B cell (primary cell): ENCODE measurements around the gene TMEM9. TPM values are rescaled to one million over a fixed set of nuclear protein-coding genes. Genes with fewer than 3 reads are reported as not detected.

Experiments
- ATAC-seq: fragments of 200-7000 bp; cut with Tn5 transposase; one replicate; pipeline ENCODE4 v1.10.0; 2021; ENCODE audit warnings: low read depth, mild to moderate bottlenecking, moderate number of reproducible peaks, moderate library complexity
- CTCF ChIA-PET: fragments of 350-600 bp; sonication (Branson Sonifier 250); formaldehyde crosslinking; loops from one replicate; lab custom pipeline; 2021; ENCODE audit warnings: antibody characterized with exemption, inconsistent platforms; lab: Charles Lee
- POLR2A ChIA-PET: fragments of 350-600 bp; sonication (Branson Sonifier 250); formaldehyde crosslinking; loops from one replicate; lab custom pipeline; 2021; ENCODE audit warnings: antibody characterized with exemption; lab: Charles Lee
- DNase-seq: peaks from one replicate; pipeline ENCODE4 v3.0.0; 2013
- H2AFZ ChIP-seq: 2 replicates; pipeline ENCODE4 v1.6.1; 2012; ENCODE audit warnings: mild to moderate bottlenecking, low read depth, low read length; ENCODE audit not compliant: insufficient read depth, poor library complexity, severe bottlenecking
- H3K27ac ChIP-seq, 2 donors: 1 replicate in 1 of 2; 2 replicates in 1 of 2; pipeline ENCODE4 v1.5.1; 2012 to 2013; ENCODE audit warnings: low read length in 2 of 2, mild to moderate bottlenecking in 2 of 2, moderate library complexity in 1 of 2
- H3K27me3 ChIP-seq, 4 experiments: fragments of 200-600 bp in 1 of 4; sonication (generic) in 1 of 4; replicated peaks in 1 of 4; 1 replicate in 2 of 4; 2 replicates in 2 of 4; pipeline versions ENCODE4 v1.6.1 to v1.7.0; 2013 to 2016; ENCODE audit warnings: low read length in 3 of 4, mild to moderate bottlenecking in 2 of 4, mixed read lengths in 1 of 4, moderate library complexity in 1 of 4; ENCODE audit not compliant: insufficient read depth in 4 of 4, control insufficient read depth in 3 of 4; ENCODE audit errors: control extremely low read depth in 1 of 4
- H3K36me3 ChIP-seq, 2 experiments: replicated peaks in 1 of 2; 1 replicate in 1 of 2; 2 replicates in 1 of 2; pipeline versions ENCODE4 v1.6.1 to v1.7.1; 2013; ENCODE audit warnings: low read length in 1 of 2; ENCODE audit not compliant: insufficient read depth in 2 of 2, control insufficient read depth in 1 of 2; ENCODE audit errors: control extremely low read depth in 1 of 2, extremely low read depth in 1 of 2
- H3K4me1 ChIP-seq, 2 donors: fragments of 200-600 bp in 1 of 2; sonication (generic) in 1 of 2; 1 replicate in 1 of 2; 2 replicates in 1 of 2; pipeline versions ENCODE4 v1.5.1 to v1.6.1; 2013 to 2017; ENCODE audit warnings: low read length in 2 of 2; ENCODE audit not compliant: control insufficient read depth in 2 of 2, insufficient read depth in 2 of 2
- H3K4me2 ChIP-seq: replicated peaks from 2 replicates; pipeline ENCODE3; 2012; ENCODE audit warnings: mild to moderate bottlenecking, low read depth, low read length; ENCODE audit not compliant: poor library complexity, severe bottlenecking
- H3K4me3 ChIP-seq, 5 experiments: fragments of 200-600 bp in 1 of 5; sonication (generic) in 1 of 5; 1 replicate in 3 of 5; 2 replicates in 2 of 5; pipeline versions ENCODE4 v1.5.1 to v1.7.0; 2011 to 2016; ENCODE audit warnings: low read length in 4 of 5, mild to moderate bottlenecking in 4 of 5, low read depth in 2 of 5, control low read depth in 1 of 5, moderate library complexity in 1 of 5; ENCODE audit not compliant: insufficient read depth in 1 of 5; ENCODE audit errors: control extremely low read depth in 1 of 5, extremely low read depth in 1 of 5
- H3K79me2 ChIP-seq: fragments of 200-600 bp; sonication (generic); one replicate; pipeline ENCODE4 v1.6.0; 2016; ENCODE audit warnings: low read length; ENCODE audit not compliant: control insufficient read depth, insufficient read depth
- H3K9ac ChIP-seq: fragments of 200-600 bp; sonication (generic); 2 replicates; pipeline ENCODE4 v1.6.1; 2017; ENCODE audit warnings: mild to moderate bottlenecking, low read length, moderate library complexity
- H3K9me3 ChIP-seq, 3 donors: one replicate each; pipeline versions ENCODE4 v1.6.1 to v1.7.1; 2013; ENCODE audit warnings: low read length in 2 of 3; ENCODE audit not compliant: control insufficient read depth in 2 of 3, insufficient read depth in 1 of 3; ENCODE audit errors: control extremely low read depth in 1 of 3
- H4K20me1 ChIP-seq: 2 replicates; pipeline ENCODE4 v1.6.0; 2012; ENCODE audit warnings: mild to moderate bottlenecking, low read length; ENCODE audit not compliant: insufficient read depth, control insufficient read depth, poor library complexity, severe bottlenecking
- H3K27ac Mint-ChIP-seq: one replicate; pipeline ENCODE4 v1.8.0; 2021; ENCODE audit warnings: mixed read lengths
- H3K27me3 Mint-ChIP-seq: one replicate; pipeline ENCODE4 v1.8.0; 2021; ENCODE audit warnings: mixed read lengths
- H3K4me1 Mint-ChIP-seq: one replicate; pipeline ENCODE4 v1.8.0; 2021; ENCODE audit warnings: mixed read lengths
- H3K4me3 Mint-ChIP-seq: one replicate; pipeline ENCODE4 v1.8.0; 2021; ENCODE audit warnings: mixed read lengths
- H3K9me3 Mint-ChIP-seq: one replicate; pipeline ENCODE4 v1.8.0; 2022; ENCODE audit warnings: mixed read lengths; ENCODE audit not compliant: insufficient read depth
- CTCF ChIP-seq: fragments of 200-600 bp; IDR thresholded peaks from one replicate; pipeline ENCODE4 v1.8.0; 2022; ENCODE audit warnings: antibody characterized with exemption, mild to moderate bottlenecking
- EZH2 ChIP-seq: IDR thresholded peaks from 2 replicates; pipeline ENCODE4 v1.6.1; 2012; ENCODE audit warnings: borderline replicate concordance, low read depth, mild to moderate bottlenecking, moderate library complexity, low read length; ENCODE audit not compliant: insufficient read depth, poor library complexity, severe bottlenecking
- WGBS: methylation state at CpG from one replicate; pipeline ENCODE4 v1.1.5; 2013; ENCODE audit warnings: missing lambda C conversion rate; ENCODE audit not compliant: insufficient coverage; 5-methylcytosine and 5-hydroxymethylcytosine counted together
- intact Hi-C: fragments of 100-400 bp; cut with micrococcal nuclease; formaldehyde crosslinking; loops from one replicate; pipeline ENCODE4 v1.10.0; 2022
- polyA plus RNA-seq: library from polyadenylated mRNA; depleted of rRNA; stranded (reverse); fragments of >200 nt; gene quantifications from 2 replicates; pipeline ENCODE4 v1.2.3, GENCODE V29; 2012
- total RNA-seq, 2 donors: library from RNA; stranded (reverse); fragments of 120-200 nt in 1 of 2; gene quantifications; 1 replicate in 1 of 2; 2 replicates in 1 of 2; pipeline versions ENCODE4 v1.2.3 to v1.2.4, GENCODE V29; 2013 to 2022

The TMEM9 gene
- total and polyA plus RNA-seq, 2 donors (not counting 1 experiment from before 2014, with no cell fraction given) = 23.6 to 29.2 TPM

DNA sequence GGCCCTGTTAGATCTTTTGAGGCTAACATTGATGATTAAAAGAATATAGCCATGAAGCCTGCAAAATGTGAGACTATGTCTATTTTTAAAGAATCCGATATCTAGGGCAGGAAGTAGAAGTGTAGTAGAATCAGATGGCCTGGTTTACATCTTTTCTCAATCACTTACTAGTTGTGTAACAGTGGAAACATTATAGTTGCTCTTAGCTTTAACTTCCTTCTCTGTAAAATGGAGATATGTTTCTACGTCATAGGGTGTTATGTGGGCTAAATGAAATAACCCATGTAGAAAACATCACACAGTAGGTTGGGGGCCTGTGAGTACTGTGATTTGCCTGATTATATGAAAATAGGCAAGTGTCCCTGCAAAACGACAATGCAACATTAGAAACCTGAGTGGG is 31.9 kb upstream of the TMEM9 start:
- intact Hi-C loops = no loop called here
- H3K4me2 ChIP-seq = no peak overlapping the region
- H3K27ac Mint-ChIP-seq = no peak overlapping the region
- no peaks in the 10 kb centered on the region for H3K4me1 Mint-ChIP-seq
- H3K9me3 Mint-ChIP-seq = no peaks in the 10 kb centered on the region
- H3K79me2 ChIP-seq = no peaks in the 10 kb centered on the region
- H2AFZ ChIP-seq = no peak overlapping the region
- ChIA-PET POLR2A (no interaction called here), CTCF (no interaction called here)
- H3K4me3 Mint-ChIP-seq = no peak overlapping the region
- no peaks in the 10 kb centered on the region for H3K4me1 ChIP-seq
- no peaks in the 10 kb centered on the region for H4K20me1 ChIP-seq
- ATAC-seq (no peak), DNase-seq (no peak)
- WGBS = no CpG with 5 or more reads among the region's 3 CpGs
- H3K27me3 ChIP-seq = peaks cover 0 to 7% (median 0%) of the 10 kb centered on the region in 4 experiments
- H3K4me3 ChIP-seq = no peak overlapping the region
- H3K27ac ChIP-seq = no peak overlapping the region
- H3K36me3 ChIP-seq = no peaks in the 10 kb centered on the region
- TF ChIP-seq CTCF (no peak), EZH2 (no peak)
- peaks cover 54% of the 10 kb centered on the region for H3K27me3 Mint-ChIP-seq
- H3K9me3 ChIP-seq = no peaks in the 10 kb centered on the region
- H3K9ac ChIP-seq = no peak overlapping the region

DNA sequence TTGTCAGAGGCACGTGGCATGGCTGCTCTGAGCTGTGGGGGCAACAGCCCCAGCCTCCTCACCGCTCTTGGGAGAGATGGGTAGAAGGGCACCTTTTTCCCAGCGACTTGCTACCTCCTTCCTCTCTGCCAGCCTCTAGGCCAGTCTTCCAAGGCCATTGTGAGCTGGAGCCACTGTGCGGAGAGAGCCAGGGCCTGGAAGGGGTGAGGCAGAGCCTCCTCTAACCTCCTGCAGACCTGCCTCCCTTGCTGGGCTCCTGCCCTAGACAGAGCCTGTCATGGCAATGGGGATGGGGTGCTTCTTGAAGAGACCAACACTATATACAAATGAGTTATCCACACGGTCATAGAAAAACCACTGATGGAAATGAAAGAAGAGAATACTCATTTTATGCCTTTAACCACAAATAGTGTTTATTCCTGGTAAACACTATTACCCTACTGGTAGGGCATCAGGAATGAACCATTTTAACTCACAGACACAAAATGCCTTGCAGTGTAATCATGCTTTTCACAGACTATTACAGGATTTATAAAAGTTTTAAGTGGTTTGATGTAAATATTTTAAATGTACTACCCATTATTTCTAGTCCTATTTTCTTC is 31.4 kb upstream of the TMEM9 start:
- 67% methylated on average over 1 of the region's 5 CpGs for WGBS
- intact Hi-C loops = no loop called here
- no peak for ATAC-seq

More for the DNA sequence above, 31.4 kb upstream of the TMEM9 start:
- no peak overlapping the region for H3K9ac ChIP-seq
- TF ChIP-seq EZH2 (no peak), CTCF (no peak)
- H4K20me1 ChIP-seq = no peaks in the 10 kb centered on the region
- H3K4me1 ChIP-seq = no peaks in the 10 kb centered on the region
- ChIA-PET POLR2A (no interaction called here), CTCF (no interaction called here)
- H3K9me3 ChIP-seq = no peaks in the 10 kb centered on the region
- H3K4me3 Mint-ChIP-seq = no peak overlapping the region
- H3K36me3 ChIP-seq = no peaks in the 10 kb centered on the region
- no peak overlapping the region for H2AFZ ChIP-seq
- H3K79me2 ChIP-seq = no peaks in the 10 kb centered on the region
- no peak overlapping the region for H3K4me2 ChIP-seq
- H3K27me3 Mint-ChIP-seq = peaks cover 54% of the 10 kb centered on the region
- H3K4me1 Mint-ChIP-seq = no peaks in the 10 kb centered on the region
- H3K27ac Mint-ChIP-seq = no peak overlapping the region
- peaks cover 0 to 11% (median 0%) of the 10 kb centered on the region in 4 experiments for H3K27me3 ChIP-seq
- no peak overlapping the region for H3K27ac ChIP-seq
- no peaks in the 10 kb centered on the region for H3K9me3 Mint-ChIP-seq
- no peak for DNase-seq
- no peak overlapping the region for H3K4me3 ChIP-seq
